ENCODE data around the gene PAK4.
A peak's percentile ranks its signal among the peaks of the same experiment; 100 is the strongest.
"Not testable (repeated sequence)": the region's sequence is repeated elsewhere in the genome, so short reads cannot be mapped to it uniquely, and the experiment has no call there.

The PAK4 gene

GRCh38 chr19:39211731-39212374 lies 86.3 kb downstream of the PAK4 start:
- DNase-seq, result no peak

DNA sequence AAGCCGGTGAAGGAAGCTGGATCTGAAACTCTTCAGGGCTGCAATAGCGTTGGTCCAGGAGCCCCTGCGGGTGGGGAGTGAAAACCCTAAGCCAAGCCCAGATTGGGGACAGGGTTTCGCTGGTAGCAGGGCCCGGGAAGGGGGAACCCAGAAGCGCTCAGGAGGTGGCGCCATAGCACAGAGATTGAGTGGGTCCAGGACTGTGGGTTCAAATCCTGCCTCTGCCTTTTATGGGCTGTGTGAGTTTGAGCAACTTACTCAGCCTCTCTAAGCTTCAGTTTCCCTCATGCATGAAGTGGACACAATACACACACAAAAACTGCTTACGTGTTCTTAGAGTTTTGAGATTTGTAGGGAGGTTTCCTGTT lies 86.8 kb downstream of the PAK4 start:
- DNase-seq, result peak; percentile 75

DNA sequence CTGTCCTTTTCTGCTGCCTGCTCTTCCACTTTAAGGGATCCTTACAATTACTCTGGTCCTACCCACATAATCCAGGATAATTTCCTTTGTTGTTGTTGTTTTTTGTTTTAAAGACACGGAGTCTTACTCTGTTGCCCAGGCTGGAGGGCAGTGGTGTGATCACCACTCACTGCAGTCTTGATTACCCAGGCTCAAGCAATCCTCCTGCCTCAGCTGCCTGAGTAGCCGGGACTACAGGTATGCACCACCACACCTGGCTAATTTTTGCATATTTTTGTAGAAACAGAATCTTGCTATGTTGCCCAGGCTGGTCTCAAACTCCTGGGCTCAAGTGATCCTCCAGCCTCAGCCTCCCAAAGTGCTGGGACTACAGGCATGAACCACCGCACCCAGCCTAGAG lies 89.7 kb downstream of the PAK4 start:
- not testable (repeated sequence) for DNase-seq

DNA sequence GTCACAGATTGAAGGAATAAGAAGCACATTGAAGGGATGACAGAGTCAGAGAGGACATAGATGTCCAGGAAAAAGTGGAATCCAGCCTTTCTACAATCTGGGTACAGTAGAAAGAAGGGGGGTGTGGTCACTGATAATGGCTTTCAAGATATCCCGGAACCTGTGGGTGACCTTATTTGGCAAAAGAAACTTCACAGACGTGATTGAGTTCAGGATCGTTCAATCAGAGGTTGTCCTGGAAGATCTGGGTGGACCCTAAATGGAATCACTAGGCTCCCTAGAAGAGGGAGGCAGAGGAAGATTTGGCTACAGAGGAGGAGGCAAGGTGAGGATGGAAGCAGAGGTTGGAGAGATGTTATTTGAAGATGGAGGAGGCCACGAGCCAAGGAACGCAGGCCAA lies 91.5 kb downstream of the PAK4 start:
- no peak for DNase-seq

DNA sequence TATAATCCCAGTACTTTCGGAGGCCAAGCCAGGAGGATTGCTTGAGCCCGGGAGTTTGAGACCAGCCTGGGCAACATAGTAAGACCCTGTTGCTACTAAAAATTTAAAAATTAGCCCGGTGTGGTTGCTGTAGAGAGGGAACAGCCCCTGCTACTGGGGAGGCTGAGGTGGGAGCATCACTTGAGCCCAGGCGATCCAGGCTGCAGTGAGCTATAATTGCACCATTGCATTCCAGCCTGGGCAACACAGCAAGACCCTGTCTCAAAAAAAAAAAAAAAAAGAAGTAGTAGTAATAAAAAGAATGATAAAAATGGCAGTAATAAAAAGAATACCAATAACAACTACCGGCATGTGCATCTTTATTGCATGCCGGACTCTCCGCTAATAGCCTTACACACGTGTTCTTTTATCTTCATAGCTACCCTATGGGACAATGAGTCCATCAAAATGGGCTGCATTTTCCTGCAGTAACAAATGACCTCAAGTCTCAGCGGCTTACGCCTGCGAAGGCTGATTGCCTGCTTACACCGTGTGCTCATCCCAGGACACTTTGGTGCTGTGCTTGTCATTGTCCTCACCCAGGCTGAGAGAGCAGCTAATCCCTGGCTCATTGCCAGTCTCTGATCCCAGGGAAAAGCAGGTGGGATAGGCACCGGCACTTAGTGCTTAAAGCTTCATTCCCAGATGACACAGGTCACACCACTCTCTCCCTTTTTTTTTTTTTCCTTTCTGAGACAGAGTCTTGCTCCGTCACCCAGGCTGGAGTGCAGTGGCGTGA lies 92.8 kb downstream of the PAK4 start:
- DNase-seq, result no peak

- not testable (repeated sequence) for DNase-seq
These were observed 93.5 kb downstream of the PAK4 start for GRCh38 chr19:39219108-39219507.

DNA sequence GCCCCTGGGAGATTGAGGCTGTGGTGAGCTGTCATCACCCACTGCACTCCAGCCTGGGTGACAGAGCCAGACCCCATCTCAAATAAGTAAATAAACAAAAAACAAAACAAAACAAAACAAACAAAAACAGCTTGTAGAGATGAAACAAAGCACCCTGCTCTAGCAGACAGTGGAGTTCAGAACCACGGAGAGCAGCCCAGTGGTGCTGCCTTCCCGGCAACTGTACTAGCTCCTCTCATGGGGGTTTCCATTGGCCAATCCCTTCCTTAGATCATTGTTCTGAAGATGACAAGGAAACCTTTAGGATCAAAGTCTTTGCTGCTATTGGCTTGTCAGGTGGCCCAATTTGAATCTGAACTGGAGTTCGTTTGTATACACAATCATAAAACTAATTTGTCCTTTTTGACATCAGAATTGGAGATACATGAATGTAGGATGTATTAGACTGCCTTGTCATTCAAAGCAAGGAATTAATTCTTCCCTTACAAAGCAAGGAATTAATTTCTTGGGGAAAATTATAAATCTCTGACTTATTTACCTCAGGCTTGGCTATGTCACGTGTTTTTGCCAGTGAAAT lies 98.2 kb downstream of the PAK4 start:
- peak; percentile 13 for DNase-seq

DNA sequence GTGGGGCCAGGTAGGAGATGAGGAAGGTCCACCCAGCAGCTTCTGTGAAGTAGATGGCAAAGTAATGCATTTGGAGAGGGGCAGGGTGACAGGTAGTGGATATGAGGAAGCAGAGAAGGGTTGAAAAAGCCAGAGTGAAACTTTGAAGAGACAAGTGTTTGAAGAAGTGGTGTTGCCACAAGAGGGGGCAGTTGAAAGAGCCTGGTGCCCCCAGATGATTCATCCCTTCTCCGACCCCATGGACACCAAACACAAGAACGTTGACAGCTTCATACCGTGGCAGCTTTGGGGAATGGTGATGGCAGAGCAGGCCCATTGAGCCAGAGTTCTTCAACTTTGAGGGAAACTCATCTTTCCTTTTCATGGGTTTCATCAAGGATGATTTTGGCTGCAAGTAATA lies 99.3 kb downstream of the PAK4 start:
- no peak for DNase-seq
